Measurements from ENCODE around the gene C2orf80.

GRCh38 chr2:208175069-208175839, 14.6 kb downstream of the C2orf80 start:
- TF ChIP-seq, protein P1, sequence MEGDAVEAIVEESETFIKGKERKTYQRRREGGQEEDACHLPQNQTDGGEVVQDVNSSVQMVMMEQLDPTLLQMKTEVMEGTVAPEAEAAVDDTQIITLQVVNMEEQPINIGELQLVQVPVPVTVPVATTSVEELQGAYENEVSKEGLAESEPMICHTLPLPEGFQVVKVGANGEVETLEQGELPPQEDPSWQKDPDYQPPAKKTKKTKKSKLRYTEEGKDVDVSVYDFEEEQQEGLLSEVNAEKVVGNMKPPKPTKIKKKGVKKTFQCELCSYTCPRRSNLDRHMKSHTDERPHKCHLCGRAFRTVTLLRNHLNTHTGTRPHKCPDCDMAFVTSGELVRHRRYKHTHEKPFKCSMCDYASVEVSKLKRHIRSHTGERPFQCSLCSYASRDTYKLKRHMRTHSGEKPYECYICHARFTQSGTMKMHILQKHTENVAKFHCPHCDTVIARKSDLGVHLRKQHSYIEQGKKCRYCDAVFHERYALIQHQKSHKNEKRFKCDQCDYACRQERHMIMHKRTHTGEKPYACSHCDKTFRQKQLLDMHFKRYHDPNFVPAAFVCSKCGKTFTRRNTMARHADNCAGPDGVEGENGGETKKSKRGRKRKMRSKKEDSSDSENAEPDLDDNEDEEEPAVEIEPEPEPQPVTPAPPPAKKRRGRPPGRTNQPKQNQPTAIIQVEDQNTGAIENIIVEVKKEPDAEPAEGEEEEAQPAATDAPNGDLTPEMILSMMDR (IDR thresholded peaks at IDR 0.05; ENCODE audit: poor library complexity) = peak; percentile 93
- no peak for TF ChIP-seq EZH2 (IDR thresholded peaks at IDR 0.05; ENCODE audit: borderline replicate concordance)
